NB4 (cell line): ENCODE results near the gene PCDH12.

Experiments used
- DNase-seq: peaks from one replicate; pipeline ENCODE4 v3.0.0; 2010; ENCODE audit warnings: low read depth
- H3K4me3 ChIP-seq: one replicate; pipeline ENCODE4 v1.5.1; 2011; ENCODE audit warnings: mild to moderate bottlenecking, low read depth, low read length, moderate library complexity
- CTCF ChIP-seq: IDR thresholded peaks from one replicate; pipeline ENCODE4 v1.5.1; 2012; ENCODE audit warnings: low read depth, low read length
- MAX ChIP-seq: IDR thresholded peaks from 2 replicates; pipeline ENCODE4 v1.6.1; 2011; ENCODE audit warnings: low read depth, low read length
- MYC ChIP-seq: IDR thresholded peaks from 2 replicates; pipeline ENCODE4 v1.6.1; 2011; ENCODE audit warnings: low read depth, low read length
- POLR2A ChIP-seq: IDR thresholded peaks from 2 replicates; pipeline ENCODE4 v1.6.1; 2011; ENCODE audit warnings: mild to moderate bottlenecking; ENCODE audit not compliant: insufficient read length; ENCODE audit errors: extremely low read depth

PCDH12 gene

GRCh38 chr5:141906517-141906916, 51.5 kb downstream of the PCDH12 start:
- H3K4me3 ChIP-seq, result no peak overlapping the region
- TF ChIP-seq MYC (no peak), POLR2A (no peak), MAX (no peak)
- no peak for DNase-seq

GRCh38 chr5:141904551-141904950, 53.5 kb downstream of the PCDH12 start:
- no peak overlapping the region for H3K4me3 ChIP-seq
- TF ChIP-seq CTCF (no peak), MYC (no peak), MAX (no peak), POLR2A (no peak)
- DNase-seq, result no peak

GRCh38 chr5:141903261-141903660, 54.7 kb downstream of the PCDH12 start:
- no peak overlapping the region for H3K4me3 ChIP-seq
- TF ChIP-seq MAX (no peak), POLR2A (no peak), MYC (no peak), CTCF (no peak)
- peak; percentile 78 for DNase-seq

GRCh38 chr5:141902015-141902814, 55.8 kb downstream of the PCDH12 start:
- H3K4me3 ChIP-seq, result no peak overlapping the region
- TF ChIP-seq MYC, result no peak
- no peak for TF ChIP-seq CTCF
- TF ChIP-seq MAX, result no peak
- no peak for TF ChIP-seq POLR2A
- no peak for DNase-seq

GRCh38 chr5:141898448-141899049, 59.5 kb downstream of the PCDH12 start:
- TF ChIP-seq POLR2A (no peak), CTCF (no peak), MYC (no peak), MAX (no peak)
- DNase-seq, result no peak
- H3K4me3 ChIP-seq, result no peak overlapping the region

- TF ChIP-seq POLR2A, result no peak
- TF ChIP-seq MYC, result no peak
- TF ChIP-seq MAX, result no peak
- no peak for TF ChIP-seq CTCF
- no peak for DNase-seq
- no peak overlapping the region for H3K4me3 ChIP-seq
These were observed 60.6 kb downstream of the PCDH12 start for GRCh38 chr5:141897425-141897824.
